Neural progenitor cell (in vitro differentiated cells): ENCODE data around the gene RPS6KA2.

Experiments
- EZH2 ChIP-seq: fragments of 200-600 bp; sonication (generic); IDR thresholded peaks from 2 replicates; pipeline ENCODE4 v1.6.1; 2017; ENCODE audit warnings: antibody characterized with exemption, mild to moderate bottlenecking, moderate library complexity
- EZH2phosphoT487 ChIP-seq: fragments of 200-600 bp; sonication (generic); IDR thresholded peaks from 2 replicates; pipeline ENCODE4 v1.6.1; 2017; ENCODE audit warnings: antibody characterized with exemption
- TF ChIP-seq, protein P1 (sequence below): fragments of 200-600 bp; sonication (generic); IDR thresholded peaks from 2 replicates; pipeline ENCODE4 v1.5.1; 2017; ENCODE audit warnings: antibody characterized with exemption, mild to moderate bottlenecking

DNA sequence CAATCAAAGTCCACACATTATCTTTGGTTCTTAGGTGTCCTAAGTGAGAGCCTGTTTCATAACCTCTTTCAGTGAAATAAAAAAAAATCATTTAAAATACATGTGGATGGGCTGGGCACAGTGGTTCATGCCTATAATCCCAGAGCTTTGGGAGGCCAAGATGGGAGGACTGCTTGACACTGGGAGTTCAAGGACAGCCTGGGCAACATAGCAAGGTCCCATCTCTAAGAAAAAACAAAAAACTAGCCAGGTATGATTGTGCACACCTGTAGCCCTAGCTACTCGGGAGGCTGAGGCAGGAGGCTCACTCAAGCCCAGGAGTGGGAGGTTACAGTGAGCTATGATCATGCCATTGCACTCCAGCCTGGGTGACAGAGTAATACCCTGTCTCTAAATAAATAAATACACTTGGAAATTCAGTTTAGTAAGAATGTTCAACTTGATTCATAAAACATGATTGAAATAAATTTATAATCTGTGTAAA lies 247.9 kb downstream of the RPS6KA2 start:
- TF ChIP-seq, protein P1, sequence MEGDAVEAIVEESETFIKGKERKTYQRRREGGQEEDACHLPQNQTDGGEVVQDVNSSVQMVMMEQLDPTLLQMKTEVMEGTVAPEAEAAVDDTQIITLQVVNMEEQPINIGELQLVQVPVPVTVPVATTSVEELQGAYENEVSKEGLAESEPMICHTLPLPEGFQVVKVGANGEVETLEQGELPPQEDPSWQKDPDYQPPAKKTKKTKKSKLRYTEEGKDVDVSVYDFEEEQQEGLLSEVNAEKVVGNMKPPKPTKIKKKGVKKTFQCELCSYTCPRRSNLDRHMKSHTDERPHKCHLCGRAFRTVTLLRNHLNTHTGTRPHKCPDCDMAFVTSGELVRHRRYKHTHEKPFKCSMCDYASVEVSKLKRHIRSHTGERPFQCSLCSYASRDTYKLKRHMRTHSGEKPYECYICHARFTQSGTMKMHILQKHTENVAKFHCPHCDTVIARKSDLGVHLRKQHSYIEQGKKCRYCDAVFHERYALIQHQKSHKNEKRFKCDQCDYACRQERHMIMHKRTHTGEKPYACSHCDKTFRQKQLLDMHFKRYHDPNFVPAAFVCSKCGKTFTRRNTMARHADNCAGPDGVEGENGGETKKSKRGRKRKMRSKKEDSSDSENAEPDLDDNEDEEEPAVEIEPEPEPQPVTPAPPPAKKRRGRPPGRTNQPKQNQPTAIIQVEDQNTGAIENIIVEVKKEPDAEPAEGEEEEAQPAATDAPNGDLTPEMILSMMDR, result no peak
- TF ChIP-seq EZH2 (no peak), EZH2phosphoT487 (no peak)
